GM19395 (cell line): ENCODE results near the gene ERCC6.
A peak's percentile ranks its signal among the peaks of the same experiment; 100 is the strongest.

ENCODE experiments used
- ATAC-seq: cut with Tn5 transposase; IDR thresholded peaks from one replicate; pipeline ENCODE4 v1.9.1; 2021; ENCODE audit warnings: mild to moderate bottlenecking, moderate library complexity; ENCODE audit not compliant: unreplicated experiment

Gene ERCC6

GRCh38 chr10:49549640-49550346, 10.9 kb upstream of the ERCC6 start:
- ATAC-seq, result no peak

- ATAC-seq, result no peak
These were observed 4.7 kb upstream of the ERCC6 start for GRCh38 chr10:49543604-49544003.

- ATAC-seq, result no peak
These were observed 3.4 kb upstream of the ERCC6 start for GRCh38 chr10:49542353-49542752.

GRCh38 chr10:49541762-49542161, 2.8 kb upstream of the ERCC6 start:
- no peak for ATAC-seq

- ATAC-seq, result no peak
These were observed 1.3 kb upstream of the ERCC6 start for GRCh38 chr10:49540056-49540797.

GRCh38 chr10:49539320-49539885, 482 bp upstream of the ERCC6 start:
- ATAC-seq, result peak; percentile 5

- ATAC-seq, result peak; percentile 71
These were observed 4.1 kb downstream of the ERCC6 start for GRCh38 chr10:49534670-49535381.

- ATAC-seq, result no peak
These were observed 6.5 kb downstream of the ERCC6 start for GRCh38 chr10:49532461-49532860.

- ATAC-seq, result no peak
These were observed 9.9 kb downstream of the ERCC6 start for GRCh38 chr10:49528977-49529506.

GRCh38 chr10:49527850-49528249, 11.1 kb downstream of the ERCC6 start:
- ATAC-seq, result no peak

GRCh38 chr10:49527061-49527460, 11.9 kb downstream of the ERCC6 start:
- no peak for ATAC-seq

GRCh38 chr10:49526619-49527018, 12.3 kb downstream of the ERCC6 start:
- no peak for ATAC-seq

GRCh38 chr10:49524496-49524895, 14.4 kb downstream of the ERCC6 start:
- ATAC-seq, result no peak

- ATAC-seq, result no peak
These were observed 15.6 kb downstream of the ERCC6 start for GRCh38 chr10:49523301-49523700.

- no peak for ATAC-seq
These were observed 17.9 kb downstream of the ERCC6 start for GRCh38 chr10:49521062-49521461.

GRCh38 chr10:49520122-49520775, 18.7 kb downstream of the ERCC6 start:
- no peak for ATAC-seq

- ATAC-seq, result no peak
These were observed 19.2 kb downstream of the ERCC6 start for GRCh38 chr10:49519717-49520116.

GRCh38 chr10:49518982-49519578, 19.8 kb downstream of the ERCC6 start:
- no peak for ATAC-seq

GRCh38 chr10:49518566-49518965, 20.4 kb downstream of the ERCC6 start:
- no peak for ATAC-seq

- no peak for ATAC-seq
These were observed 22.5 kb downstream of the ERCC6 start for GRCh38 chr10:49516216-49516970.
